ENCODE measurements around the gene MCEMP1.

Gene MCEMP1

GRCh38 chr19:7690779-7691258 is 13.9 kb downstream of the MCEMP1 start:
- no peak overlapping the region for H3K4me3 ChIP-seq (ENCODE audit: low read length)
- DNase-seq (ENCODE audit: low read depth), result no peak
- TF ChIP-seq CTCF (conservative IDR thresholded peaks at IDR 0.05; ENCODE audit: low read length), result no peak

- H3K4me3 ChIP-seq (ENCODE audit: low read length), result no peak overlapping the region
- no peak for DNase-seq (ENCODE audit: low read depth)
- no peak for TF ChIP-seq CTCF (conservative IDR thresholded peaks at IDR 0.05; ENCODE audit: low read length)
These were observed 14.6 kb downstream of the MCEMP1 start for GRCh38 chr19:7691497-7691896.

GRCh38 chr19:7692417-7693088 is 15.7 kb downstream of the MCEMP1 start:
- DNase-seq (ENCODE audit: low read depth), result no peak
- no peak overlapping the region for H3K4me3 ChIP-seq (ENCODE audit: low read length)
- TF ChIP-seq CTCF (conservative IDR thresholded peaks at IDR 0.05; ENCODE audit: low read length), result no peak

GRCh38 chr19:7694499-7694898 is 17.6 kb downstream of the MCEMP1 start:
- DNase-seq (ENCODE audit: low read depth), result no peak
- no peak overlapping the region for H3K4me3 ChIP-seq (ENCODE audit: low read length)
- no peak for TF ChIP-seq CTCF (conservative IDR thresholded peaks at IDR 0.05; ENCODE audit: low read length)

GRCh38 chr19:7697721-7698287 is 20.9 kb downstream of the MCEMP1 start:
- no peak for TF ChIP-seq CTCF (conservative IDR thresholded peaks at IDR 0.05; ENCODE audit: low read length)
- no peak for DNase-seq (ENCODE audit: low read depth)
- H3K4me3 ChIP-seq (ENCODE audit: low read length), result no peak overlapping the region

- no peak for DNase-seq (ENCODE audit: low read depth)
- H3K4me3 ChIP-seq (ENCODE audit: low read length), result no peak overlapping the region
- TF ChIP-seq CTCF (conservative IDR thresholded peaks at IDR 0.05; ENCODE audit: low read length), result no peak
These were observed 21.7 kb downstream of the MCEMP1 start for GRCh38 chr19:7698583-7698982.

GRCh38 chr19:7699003-7699402 is 22.1 kb downstream of the MCEMP1 start:
- TF ChIP-seq CTCF (conservative IDR thresholded peaks at IDR 0.05; ENCODE audit: low read length), result no peak
- no peak for DNase-seq (ENCODE audit: low read depth)
- H3K4me3 ChIP-seq (ENCODE audit: low read length), result no peak overlapping the region
